GM19438 (cell line): ENCODE measurements around the gene SORCS3.

ENCODE experiments used
- ATAC-seq: cut with Tn5 transposase; IDR thresholded peaks from one replicate; pipeline ENCODE4 v1.9.1; 2021; ENCODE audit warnings: low read depth; ENCODE audit not compliant: unreplicated experiment

Gene SORCS3

GRCh38 chr10:104980368-104980767 lies 339.3 kb downstream of the SORCS3 start:
- no peak for ATAC-seq

GRCh38 chr10:104981995-104982394 lies 340.9 kb downstream of the SORCS3 start:
- no peak for ATAC-seq

GRCh38 chr10:104988686-104989085 lies 347.6 kb downstream of the SORCS3 start:
- ATAC-seq, result no peak

GRCh38 chr10:104989880-104990279 lies 348.8 kb downstream of the SORCS3 start:
- no peak for ATAC-seq

GRCh38 chr10:104993085-104993484 lies 352.0 kb downstream of the SORCS3 start:
- no peak for ATAC-seq

GRCh38 chr10:105001269-105001668 lies 360.2 kb downstream of the SORCS3 start:
- ATAC-seq, result no peak

- no peak for ATAC-seq
Measured at GRCh38 chr10:105010411-105011121, 369.5 kb downstream of the SORCS3 start.

GRCh38 chr10:105017116-105017515 lies 376.0 kb downstream of the SORCS3 start:
- ATAC-seq, result no peak

GRCh38 chr10:105017691-105018090 lies 376.6 kb downstream of the SORCS3 start:
- ATAC-seq, result no peak

GRCh38 chr10:105023211-105024111 lies 382.4 kb downstream of the SORCS3 start:
- no peak for ATAC-seq

- no peak for ATAC-seq
Measured at GRCh38 chr10:105024184-105024583, 383.1 kb downstream of the SORCS3 start.

- ATAC-seq, result no peak
Measured at GRCh38 chr10:105025092-105025491, 384.0 kb downstream of the SORCS3 start.

- ATAC-seq, result no peak
Measured at GRCh38 chr10:105026566-105026965, 385.5 kb downstream of the SORCS3 start.

GRCh38 chr10:105029286-105029685 lies 388.2 kb downstream of the SORCS3 start:
- ATAC-seq, result no peak

- no peak for ATAC-seq
Measured at GRCh38 chr10:105037022-105037421, 395.9 kb downstream of the SORCS3 start.

GRCh38 chr10:105041956-105042355 lies 400.9 kb downstream of the SORCS3 start:
- ATAC-seq, result no peak

GRCh38 chr10:105042906-105043552 lies 401.9 kb downstream of the SORCS3 start:
- no peak for ATAC-seq

- ATAC-seq, result no peak
Measured at GRCh38 chr10:105044902-105045301, 403.8 kb downstream of the SORCS3 start.

- no peak for ATAC-seq
Measured at GRCh38 chr10:105056413-105056812, 415.3 kb downstream of the SORCS3 start.

GRCh38 chr10:105062951-105063350 lies 421.9 kb downstream of the SORCS3 start:
- no peak for ATAC-seq

- no peak for ATAC-seq
Measured at GRCh38 chr10:105063796-105064195, 422.7 kb downstream of the SORCS3 start.
